HG03135 (cell line): Measurements from ENCODE around the gene THADA.
"Not testable (repeated sequence)": the region's sequence is repeated elsewhere in the genome, so short reads cannot be mapped to it uniquely, and the experiment has no call there.

Source experiments
- ATAC-seq: cut with Tn5 transposase; IDR thresholded peaks from one replicate; pipeline ENCODE4 v1.9.1; 2021; ENCODE audit warnings: mild to moderate bottlenecking, moderate library complexity; ENCODE audit not compliant: unreplicated experiment

THADA gene

DNA sequence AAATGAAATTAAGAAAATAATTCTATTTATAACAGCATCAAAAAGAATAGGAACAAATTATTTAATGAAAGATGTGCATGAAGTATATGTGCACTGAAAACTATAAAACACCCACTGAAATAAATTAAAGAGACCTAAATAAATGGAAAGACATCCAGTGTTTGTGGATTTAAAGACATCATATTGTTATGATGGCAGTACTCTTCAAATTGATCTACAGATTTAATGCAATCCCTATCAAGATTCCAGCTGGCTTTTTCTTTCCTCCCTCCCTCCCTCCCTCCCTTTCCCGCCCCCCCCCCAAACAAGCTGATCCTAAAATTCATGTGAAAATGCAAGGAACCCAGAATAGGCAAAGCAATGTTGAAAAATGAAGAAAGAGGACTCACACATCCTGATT lies 285.9 kb downstream of the THADA start:
- no peak for ATAC-seq

DNA sequence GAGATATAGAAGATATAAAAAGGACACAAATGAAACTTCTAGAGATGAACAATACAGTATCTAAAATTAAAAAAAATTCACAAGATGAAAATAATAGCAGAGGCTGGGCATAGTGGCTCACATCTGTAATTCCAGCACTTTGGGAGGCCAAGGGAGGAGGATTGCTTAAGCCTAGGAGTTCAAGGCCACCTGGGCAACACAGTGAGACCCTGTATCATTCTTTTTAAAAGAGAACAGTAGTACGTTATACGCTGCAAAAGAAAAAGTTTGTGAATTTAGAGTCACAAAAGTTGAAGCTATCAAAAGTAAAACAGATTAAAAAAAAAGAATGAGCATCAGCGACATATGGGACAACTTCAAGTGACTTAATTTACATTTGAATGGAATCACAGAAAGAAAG lies 287.9 kb downstream of the THADA start:
- no peak for ATAC-seq

DNA sequence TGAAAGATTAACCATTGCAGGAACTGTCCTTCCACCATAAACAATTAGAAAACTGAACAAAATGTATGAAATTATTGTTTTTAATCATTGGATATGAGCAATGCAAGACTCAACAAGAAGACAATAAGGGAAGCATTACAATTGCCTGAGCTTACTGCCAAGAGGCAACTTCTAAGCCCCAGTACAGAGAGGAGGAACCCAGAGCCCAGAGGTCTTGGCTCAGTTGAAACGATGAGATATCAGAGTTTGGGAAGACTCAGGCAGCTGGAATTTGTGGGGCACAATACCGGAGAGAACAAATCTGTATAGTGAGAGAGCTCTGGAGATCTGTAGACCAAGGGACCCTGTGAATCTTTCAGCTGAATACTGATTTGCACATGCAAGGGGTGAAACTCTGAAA lies 288.8 kb downstream of the THADA start:
- ATAC-seq = no peak

DNA sequence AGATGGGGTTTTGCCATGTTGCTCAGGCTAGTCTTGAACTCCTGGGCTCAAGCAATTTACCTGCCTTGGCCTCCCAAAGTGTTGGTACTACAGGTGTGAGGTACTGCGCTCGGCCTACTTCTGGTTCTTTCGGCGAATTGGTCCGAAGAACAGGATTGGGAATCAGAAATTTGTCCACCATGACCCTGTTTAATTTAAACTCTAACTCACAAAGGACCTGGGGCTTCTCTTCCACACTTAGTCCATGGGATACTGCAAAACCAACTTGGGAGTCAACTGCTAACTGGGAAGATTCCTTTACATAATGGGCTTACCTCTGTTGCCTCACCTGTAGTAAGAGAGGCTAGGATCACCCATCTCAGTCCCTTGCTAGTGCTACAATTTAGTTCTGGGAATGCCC lies 289.6 kb downstream of the THADA start:
- no peak for ATAC-seq

DNA sequence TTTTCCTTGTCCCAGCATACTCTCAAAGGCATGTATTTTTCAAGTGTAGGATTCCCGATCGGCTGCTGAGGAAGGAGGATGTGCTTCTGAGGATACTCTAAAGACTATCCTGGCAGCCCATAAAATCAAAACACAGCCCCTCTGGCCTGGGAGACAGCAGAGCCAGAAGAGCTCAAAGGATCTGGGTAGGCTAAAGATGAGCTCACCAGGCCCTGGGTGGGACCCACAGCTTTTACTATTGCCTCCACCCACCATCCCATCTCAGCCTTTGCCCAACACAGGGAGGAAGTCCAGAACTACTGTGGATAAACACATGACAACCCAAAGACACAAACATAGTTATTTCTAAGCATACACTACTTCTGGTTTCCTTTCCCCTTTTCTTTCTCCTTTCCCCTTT lies 290.3 kb downstream of the THADA start:
- ATAC-seq = no peak

DNA sequence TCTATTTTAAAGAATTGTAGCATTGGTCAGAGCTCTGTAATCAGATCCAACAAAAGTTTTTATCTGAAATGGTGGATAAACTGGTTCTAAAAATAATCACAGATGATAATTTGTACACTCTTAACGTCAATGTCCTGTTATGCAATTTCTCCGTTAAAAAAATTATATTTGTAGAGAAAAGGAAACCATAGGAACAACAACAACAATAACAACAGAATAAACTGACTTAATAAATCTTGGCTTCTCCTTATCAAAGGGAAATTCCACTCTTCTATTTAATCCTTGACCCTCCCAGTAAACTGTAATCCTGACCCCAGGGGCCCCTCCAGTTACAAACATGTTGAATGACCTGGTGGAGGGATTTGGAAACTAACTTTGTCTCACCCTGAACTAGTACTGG lies 290.8 kb downstream of the THADA start:
- ATAC-seq = no peak

DNA sequence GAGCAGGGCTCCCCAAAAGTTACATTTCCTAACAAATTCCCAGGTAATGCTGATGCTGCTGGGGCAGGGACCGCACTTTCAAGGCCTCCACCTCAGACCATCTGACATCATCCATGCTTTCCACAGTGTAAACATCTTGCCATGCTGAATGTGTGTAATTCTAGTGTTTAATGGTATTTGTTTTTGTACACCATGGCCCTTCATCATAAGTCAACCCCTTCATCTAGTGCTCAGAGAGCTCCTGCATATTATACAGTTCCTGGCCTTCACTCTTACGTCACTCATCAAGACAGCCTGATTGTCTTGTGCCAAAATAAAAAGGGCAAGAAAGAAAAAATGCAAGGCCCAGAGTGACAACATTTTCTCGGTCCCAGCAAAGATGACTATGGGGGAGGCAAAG lies 291.9 kb downstream of the THADA start:
- ATAC-seq = no peak

DNA sequence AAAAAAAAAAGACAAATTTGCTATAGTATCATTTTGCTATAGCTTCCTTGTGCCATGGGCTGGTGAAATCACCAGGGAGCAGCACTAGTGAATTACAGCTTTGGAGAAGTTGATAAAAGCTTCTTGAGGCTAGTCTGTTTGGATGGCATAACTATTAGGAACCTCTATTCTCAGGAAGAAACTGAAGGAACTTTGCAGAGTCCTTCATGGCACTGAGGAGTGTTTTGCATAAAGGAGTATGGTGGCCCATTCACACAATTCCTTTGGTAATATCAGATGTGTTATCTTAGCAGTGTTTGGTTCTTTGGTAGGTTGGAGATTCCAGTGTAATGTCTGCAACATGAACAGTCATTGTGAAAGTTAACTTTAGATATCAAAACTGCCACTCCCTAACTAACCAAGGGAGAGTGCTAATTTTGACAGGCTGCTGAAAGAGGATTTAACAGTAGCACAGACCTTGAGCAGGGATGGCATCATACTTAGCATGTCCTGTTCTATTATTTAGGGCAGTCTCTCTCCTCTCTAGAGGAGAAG lies 292.8 kb downstream of the THADA start:
- no peak for ATAC-seq

DNA sequence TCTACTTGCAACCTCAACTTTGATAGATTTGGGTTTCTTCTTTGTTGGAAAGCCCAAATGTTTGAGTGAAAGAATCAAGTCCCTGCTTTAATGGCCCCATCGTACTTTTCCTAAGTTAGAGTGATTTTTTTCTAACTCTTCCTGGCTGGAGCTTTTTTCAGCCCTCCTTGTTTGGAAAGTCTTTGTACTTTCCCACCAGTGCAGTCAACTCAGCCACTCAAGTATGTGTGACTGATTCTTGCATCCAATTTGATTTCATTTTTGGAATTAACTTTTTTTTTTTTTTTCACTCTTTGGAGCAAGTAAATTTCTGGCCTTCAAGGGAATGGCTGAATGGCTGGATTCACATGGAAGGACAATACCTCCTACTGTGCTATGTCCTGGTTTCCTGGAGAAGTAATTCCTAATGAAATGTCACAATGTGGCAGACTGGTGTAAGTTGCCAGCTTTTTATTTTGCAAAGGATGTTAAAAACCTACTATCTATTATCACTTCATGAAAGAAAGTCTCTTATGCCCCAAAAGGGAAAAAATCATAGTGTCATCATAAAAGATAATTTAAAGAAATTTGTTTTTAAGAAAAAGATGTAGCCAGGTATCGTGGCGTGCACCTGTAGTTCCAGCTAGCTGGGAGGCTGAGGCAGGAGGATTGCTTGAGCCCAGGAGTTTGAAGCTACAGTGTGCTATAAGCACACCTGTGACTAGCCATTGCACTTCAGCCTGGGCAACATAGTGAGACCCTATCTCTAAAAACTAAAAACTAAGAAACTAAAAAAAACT lies 293.5 kb downstream of the THADA start:
- no peak for ATAC-seq

DNA sequence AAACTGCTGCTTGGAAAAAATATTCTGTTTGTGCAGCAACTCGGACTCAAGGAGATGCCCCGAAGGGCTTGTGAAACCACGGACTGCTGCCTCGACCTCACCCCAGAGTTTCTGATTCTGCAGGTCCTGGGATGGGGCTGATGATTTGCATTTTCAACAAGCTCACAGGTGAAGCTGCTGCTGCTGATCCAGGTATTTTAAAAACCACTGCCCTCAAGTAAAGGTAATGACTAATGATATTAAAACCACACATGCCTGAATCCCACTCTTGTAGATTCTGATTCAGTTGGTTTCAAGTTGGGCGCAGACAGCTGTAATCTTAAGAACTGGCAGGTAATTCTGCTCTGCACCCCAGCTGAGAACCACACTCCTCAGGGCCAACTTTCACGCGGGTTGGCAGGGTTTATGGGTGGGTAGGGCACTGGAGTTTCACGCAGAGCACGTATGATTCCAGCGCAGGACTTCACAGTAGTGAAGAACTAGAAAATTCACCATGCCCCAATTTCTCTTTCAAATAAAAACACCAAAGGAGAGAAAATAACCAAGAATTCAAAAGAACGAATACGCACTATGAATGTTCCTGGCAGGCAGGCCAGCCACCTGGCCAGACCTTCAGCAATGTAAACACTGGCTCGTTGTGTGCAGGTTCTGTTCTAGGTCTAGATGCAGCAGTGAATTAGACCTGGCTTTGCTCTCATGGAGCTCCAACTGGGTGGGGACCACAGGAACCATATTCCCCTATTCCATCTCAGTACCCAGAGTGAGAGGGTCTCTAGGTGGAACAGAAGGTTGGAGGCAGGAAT lies 294.9 kb downstream of the THADA start:
- no peak for ATAC-seq

DNA sequence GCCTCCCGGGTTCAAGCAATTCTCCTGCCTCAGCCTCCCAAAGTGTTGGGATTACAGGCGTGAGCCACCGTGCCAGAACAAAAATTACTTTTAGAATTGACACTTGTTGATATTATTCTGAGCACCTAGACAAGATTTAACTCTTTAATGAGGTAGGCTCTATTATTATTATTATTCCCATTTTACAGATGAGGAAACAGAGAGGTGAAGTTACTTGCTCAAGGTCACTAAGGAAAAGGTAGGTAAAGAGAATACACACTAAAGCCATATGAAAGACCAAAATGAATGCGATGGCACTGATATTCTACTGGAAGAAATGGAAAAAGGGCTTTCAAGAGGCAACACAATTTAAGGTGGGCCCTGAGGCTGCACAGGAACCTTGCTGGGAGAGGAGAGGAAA lies 295.6 kb downstream of the THADA start:
- ATAC-seq = no peak

DNA sequence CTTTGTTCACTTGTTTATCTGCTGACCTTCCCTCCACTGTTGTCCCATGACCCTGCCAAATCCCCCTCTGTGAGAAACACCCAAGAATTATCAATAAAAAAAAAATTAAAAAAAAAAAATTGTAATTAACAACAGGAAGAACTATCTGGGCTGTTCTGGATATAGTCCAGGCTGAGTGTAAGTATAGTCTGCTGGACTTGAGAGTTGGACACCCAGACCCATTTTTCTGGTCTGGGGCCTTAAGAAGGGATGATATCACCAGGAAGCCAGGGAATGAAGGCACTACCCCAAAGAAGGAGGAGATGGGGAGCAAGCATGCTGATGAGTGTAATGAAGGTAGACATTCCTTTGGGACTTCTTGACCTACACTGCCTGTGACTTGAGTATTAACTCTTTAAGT lies 297.3 kb downstream of the THADA start:
- ATAC-seq = no peak

DNA sequence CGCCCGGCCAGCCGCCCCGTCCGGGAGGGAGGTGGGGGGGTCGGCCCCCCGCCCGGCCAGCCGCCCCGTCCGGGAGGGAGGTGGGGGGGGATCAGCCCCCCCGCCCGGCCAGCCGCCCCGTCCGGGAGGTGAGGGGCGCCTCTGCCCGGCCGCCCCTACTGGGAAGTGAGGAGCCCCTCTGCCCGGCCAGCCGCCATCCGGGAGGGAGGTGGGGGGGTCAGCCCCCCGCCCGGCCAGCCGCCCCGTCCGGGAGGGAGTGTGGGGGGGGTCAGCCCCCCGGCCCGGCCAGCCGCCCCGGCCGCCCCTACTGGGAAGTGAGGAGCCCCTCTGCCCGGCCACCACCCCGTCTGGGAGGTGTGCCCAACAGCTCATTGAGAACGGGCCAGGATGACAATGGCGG lies 298.1 kb downstream of the THADA start:
- not testable (repeated sequence) for ATAC-seq

DNA sequence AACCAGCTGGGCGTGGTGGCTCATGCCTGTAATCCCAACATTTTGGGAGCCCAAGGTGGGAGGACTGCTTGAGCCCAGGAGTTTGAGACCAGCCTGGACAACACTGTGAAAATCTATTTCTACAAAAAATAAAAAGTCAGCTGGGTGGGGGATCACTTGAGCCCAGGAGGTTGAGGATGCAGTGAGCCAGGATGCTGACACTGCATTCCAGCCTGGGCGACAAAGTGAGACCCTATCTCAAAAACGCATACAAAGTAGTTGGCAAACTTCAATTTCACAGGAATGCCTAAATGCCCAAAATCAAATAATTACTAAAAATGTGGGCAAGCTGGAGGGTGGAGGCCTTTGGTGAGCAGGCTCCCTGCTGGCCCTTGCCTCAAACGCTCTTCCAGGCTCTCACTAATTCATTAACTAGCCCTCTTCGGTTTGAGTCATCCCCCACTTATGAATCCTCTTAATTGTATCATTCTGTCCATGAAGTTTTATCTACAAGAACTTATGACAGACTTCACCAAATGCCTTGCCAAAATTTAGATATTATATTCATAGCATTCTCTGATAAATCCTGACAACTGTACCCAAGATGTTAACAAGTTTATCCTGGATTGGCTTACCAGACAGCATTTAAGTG lies 300.8 kb downstream of the THADA start:
- ATAC-seq = no peak

DNA sequence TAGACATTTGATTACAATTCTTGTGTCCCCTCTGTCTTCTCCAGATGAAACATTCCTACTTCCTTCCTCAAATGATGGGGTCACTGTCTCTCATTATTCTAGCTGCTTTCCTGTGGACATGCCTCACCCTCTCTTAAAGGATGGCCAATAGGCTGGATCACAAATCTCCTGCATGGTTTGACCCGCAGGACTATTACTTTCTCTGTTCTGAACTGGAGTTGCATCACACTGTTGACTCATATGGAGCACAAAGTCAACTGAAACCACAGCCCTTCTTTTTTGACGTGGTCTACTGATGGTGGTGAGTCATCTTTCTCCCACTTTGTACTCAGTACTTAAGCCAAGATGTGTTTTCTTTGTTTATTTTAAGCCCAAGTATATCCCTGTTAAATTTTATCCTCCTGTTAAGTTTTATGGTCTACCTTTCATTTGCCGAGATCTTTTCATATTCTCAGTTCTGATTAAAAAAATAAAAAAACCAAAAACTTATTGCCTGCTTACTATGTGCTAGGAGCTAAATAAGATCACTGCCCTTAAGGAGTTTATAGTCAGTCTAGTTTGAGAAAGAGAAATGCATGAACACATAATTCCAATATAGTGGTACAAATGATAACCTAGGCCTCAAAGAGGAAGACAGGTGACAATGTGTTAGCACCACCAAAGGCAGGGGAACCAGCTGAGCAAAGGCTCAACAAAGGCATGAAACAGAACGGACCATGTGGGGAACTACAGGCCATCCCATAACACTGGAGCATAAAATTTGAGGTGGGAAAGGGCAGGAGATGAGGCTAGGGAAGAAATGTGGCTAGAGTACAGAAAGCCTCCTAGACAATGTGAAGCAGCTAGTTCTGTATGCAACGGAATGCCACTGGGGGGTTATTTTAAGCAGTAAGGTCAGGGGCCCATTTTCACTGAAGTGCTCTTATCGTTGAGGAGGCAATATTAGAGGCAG lies 301.8 kb downstream of the THADA start:
- ATAC-seq = peak; percentile 98

DNA sequence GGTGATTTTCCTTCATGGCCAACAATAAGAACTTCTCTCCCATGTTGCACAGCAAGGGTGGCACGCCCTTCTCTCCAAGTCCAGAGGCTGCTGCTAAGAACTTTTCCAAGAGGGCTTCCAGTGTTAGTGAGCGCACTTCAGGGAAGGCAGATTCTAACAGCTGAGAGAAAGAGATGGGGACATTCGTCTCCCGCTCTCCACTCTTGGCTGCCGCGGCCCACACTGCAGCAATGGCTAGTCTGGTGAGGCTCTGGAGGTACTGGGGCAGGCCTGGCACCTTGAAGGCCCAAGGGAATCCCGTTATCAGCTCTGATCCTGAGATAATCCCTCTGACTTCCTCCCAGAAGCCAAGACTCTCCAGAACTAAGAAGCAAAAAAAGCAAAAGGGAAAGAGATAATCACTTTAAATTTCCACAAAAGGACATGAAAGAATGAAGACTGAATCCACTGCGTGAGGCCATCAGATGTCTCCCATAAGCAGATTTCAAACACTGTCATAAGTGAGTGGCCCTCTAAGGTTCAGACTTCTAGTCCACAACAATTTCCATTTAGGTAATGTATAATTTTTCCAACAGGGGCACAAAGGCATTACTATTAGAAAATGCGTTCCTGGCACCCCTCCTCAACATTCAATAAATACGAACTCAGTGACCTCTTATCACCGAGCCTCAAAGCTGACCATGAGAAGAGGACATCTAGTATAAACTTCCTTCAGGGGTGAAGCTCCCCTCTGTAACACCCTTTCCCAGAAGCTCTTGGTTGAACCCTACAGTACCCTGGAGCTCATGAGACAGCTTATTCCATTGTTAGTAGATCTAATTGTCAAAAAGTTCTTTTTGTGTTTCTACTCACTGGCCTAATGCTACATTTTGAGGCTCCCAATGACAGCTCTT lies 302.7 kb downstream of the THADA start:
- ATAC-seq = peak; percentile 16

DNA sequence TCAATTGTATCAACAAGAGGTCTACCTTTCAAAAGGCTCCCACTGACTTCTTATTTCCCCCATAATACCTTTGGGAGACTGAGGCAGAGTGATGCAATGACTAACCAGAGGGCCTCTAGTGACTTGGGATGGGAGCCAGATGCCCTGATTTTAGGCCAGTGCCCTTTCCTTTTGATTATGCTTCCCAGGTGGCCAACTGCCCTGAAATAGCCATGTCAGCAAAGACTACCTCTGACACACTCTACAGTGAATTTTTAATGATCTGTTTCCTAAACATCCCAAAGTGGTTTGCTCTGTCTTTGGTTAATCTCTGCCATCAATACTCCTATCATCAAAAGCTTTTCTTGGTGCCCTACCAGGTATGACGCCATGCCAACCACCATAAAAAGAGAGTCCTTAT lies 303.5 kb downstream of the THADA start:
- ATAC-seq = no peak

DNA sequence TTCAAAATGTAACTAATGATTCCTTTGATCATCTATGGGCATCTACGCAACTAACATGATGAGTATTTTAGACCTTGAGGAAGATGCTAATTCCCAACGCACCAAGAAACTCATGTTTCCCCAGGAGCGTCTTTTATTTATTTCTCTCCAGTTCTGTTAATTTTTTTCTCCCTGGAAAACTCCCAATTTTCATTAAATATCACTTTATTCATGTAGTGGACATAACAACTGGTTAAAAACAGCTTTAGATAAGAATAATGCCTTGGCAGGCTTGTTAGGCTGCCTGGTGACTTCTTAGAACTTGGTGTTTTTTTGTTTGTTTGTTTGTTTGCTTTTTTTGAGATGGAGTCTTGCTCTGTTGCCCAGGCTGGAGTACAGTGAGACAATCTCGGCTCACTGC lies 306.5 kb downstream of the THADA start:
- no peak for ATAC-seq
